ENCODE measurements around the gene BTNL8. TPM values are rescaled to one million over a fixed set of nuclear protein-coding genes. Genes with fewer than 3 reads are reported as not detected.

The BTNL8 gene
- total and polyA plus RNA-seq, 2 donors (not counting 3 experiments of a cell fraction or from before 2014, with no cell fraction given): not detected

GRCh38 chr5:180910182-180910581, 11.2 kb downstream of the BTNL8 start:
- Histone ChIP-seq H3K4me3 (replicated peaks in 1 of 3; ENCODE audit: insufficient read depth in 1 of 3, low read depth in 1 of 3, low read length in 3 of 3) (no peak overlapping the region), H4K20me1 (replicated peaks; ENCODE audit: control insufficient read depth, extremely low read depth, insufficient read depth, low read length) (no peaks in the 10 kb centered on the region), H3K4me1 (ENCODE audit: control insufficient read depth, extremely low read depth, insufficient read depth, low read length) (no peaks in the 10 kb centered on the region), H3K27ac (ENCODE audit: insufficient read depth, low read depth, low read length) (no peak overlapping the region), H3K9me1 (replicated peaks; ENCODE audit: control insufficient read depth, extremely low read depth, insufficient read depth, low read length) (no peaks in the 10 kb centered on the region), H3K27me3 (ENCODE audit: control insufficient read depth in 2 of 2, insufficient read depth in 2 of 2, low read length in 2 of 2) (no peaks in the 10 kb centered on the region), H3K4me2 (ENCODE audit: insufficient read depth, low read length) (no peak overlapping the region), H3K79me2 (ENCODE audit: control insufficient read depth, insufficient read depth, low read length) (no peaks in the 10 kb centered on the region), H3K9ac (replicated peaks; ENCODE audit: extremely low read depth, insufficient read depth, low read length) (no peak overlapping the region), H2AFZ (ENCODE audit: low read depth, low read length) (no peak overlapping the region), H3K36me3 (ENCODE audit: control insufficient read depth in 2 of 2, extremely low read depth in 1 of 2, insufficient read depth in 2 of 2, low read length in 2 of 2) (no peaks in the 10 kb centered on the region), H3K9me3 (replicated peaks; ENCODE audit: control insufficient read depth, insufficient read depth, low read length) (no peaks in the 10 kb centered on the region)
- no TSS peak for BruUV-seq (replicated peaks)
- intact Hi-C loops (cut with micrococcal nuclease): no loop called here
- TF ChIP-seq MAX (IDR thresholded peaks at IDR 0.05; ENCODE audit: insufficient read depth, insufficient read length) (no peak), JUN (IDR thresholded peaks at IDR 0.05; ENCODE audit: borderline replicate concordance, insufficient read depth, insufficient read length, low read depth) (no peak), FOS (IDR thresholded peaks at IDR 0.05; ENCODE audit: borderline replicate concordance, insufficient read depth, low read length) (no peak), GATA2 (IDR thresholded peaks at IDR 0.05; ENCODE audit: insufficient read depth, insufficient read length, low read depth, low read length) (no peak), CTCF (IDR thresholded peaks at IDR 0.05; ENCODE audit: extremely low read depth in 1 of 2, insufficient read depth in 1 of 2, low read depth in 1 of 2, low read length in 2 of 2) (no peak), EZH2 (IDR thresholded peaks at IDR 0.05; ENCODE audit: borderline replicate concordance, low read depth, low read length, severe bottlenecking) (no peak), POLR2AphosphoS5 (IDR thresholded peaks at IDR 0.05; ENCODE audit: insufficient read depth, low read depth, low read length) (no peak), POLR2A (IDR thresholded peaks at IDR 0.05; ENCODE audit: low read depth, low read length) (no peak), MYC (IDR thresholded peaks at IDR 0.05; ENCODE audit: low read depth, low read length) (no peak)
- ChIA-PET CTCF (no interaction called here), POLR2A (no interaction called here)
- dilution Hi-C loops (cut with MboI; ENCODE audit: extremely low pct_ligation_motif_present, low sequenced_read_pairs): no loop called here
- no peak for FAIRE-seq
- no peak for DNase-seq (ENCODE audit: low read depth, low spot score)
